SIG-M5 (cell line): ENCODE results near the gene CLASP1.

ENCODE experiments used
- DNase-seq: peaks from one replicate; lab custom pipeline; 2025; lab: John Stamatoyannopoulos, UW

The CLASP1 gene

DNA sequence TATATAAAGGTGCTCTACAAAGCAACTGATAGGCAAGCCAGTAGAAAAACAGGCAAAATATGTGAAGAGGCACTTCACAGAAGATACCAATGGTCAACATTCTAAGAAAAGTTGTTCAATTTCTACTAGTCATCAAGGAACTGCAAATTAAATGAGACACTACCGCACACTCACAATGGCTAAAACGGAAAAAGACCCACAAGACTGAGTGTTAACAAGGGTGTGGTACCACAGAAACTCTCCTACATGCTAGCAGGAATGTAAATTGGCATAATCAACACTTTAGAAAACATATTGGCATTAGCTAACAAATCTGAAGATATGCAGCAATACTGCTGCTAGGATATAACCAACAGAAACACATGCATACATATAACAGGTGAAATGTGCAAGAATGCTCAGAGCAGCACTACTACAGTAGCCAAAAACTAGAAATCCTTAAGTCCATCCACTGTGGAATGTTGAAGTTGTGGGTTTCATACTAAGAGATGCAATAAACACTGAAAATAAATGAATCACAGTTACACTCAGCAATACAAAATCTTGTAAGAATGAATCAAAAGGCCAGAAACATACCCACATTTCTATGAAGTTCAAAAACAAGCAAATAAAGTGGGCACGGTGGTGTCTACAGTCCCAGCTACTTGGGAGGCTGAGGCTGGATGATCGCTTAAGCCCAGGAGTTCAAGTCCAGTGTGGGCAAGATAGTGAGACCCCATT lies 109.4 kb downstream of the CLASP1 start:
- DNase-seq = no peak

DNA sequence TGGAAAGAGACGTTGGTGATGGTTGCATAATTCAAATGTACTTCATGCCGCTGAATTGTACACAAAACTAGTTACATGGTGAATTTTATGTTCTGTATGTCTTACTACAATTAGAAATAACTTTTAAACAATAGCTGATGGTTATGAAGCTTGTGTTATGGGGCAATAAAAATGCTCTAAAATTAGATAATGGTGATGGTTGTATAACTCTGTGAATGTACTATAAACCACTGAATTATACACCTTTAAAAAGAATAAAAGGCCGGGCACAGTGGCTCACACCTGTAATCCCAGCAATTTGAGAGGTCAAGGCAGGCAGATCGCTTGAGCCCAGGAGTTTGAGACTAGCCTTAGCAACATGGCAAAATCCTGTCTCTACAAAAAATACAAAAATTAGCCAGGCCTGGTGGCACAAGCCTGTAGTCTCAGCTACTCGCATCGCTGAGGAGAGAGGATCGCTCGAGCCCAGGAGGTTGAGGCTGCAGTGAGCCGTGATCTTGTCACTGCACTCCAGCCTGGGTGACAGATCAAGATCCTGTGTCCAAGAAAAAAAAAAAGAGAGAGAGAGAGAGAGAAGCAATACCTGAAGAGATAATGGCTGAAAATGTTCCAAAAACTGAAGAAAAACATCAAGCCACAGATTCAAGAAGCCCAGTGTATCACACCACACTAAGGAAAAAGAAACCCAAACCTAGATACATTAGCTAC lies 112.3 kb downstream of the CLASP1 start:
- DNase-seq = no peak

GRCh38 chr2:121536347-121536746 lies 112.9 kb downstream of the CLASP1 start:
- no peak for DNase-seq

DNA sequence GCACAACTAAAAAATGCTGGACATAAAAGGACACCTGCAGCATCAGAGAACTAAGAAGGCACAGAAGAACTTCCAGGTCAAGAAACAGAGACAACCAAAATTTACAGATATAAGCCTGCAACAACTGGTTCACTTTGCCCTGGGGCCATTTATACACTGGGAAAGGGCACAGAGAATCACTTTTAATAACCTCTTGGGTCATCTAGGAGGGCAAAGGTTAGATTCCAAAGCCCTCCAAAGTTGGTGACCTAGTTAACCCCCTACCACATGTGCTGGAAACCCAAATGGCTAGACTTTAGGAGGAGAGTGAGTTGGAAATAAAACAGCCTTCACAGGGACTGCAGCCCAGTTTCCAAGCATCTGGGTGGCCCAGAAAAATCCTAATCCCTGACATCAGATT lies 115.3 kb downstream of the CLASP1 start:
- no peak for DNase-seq

DNA sequence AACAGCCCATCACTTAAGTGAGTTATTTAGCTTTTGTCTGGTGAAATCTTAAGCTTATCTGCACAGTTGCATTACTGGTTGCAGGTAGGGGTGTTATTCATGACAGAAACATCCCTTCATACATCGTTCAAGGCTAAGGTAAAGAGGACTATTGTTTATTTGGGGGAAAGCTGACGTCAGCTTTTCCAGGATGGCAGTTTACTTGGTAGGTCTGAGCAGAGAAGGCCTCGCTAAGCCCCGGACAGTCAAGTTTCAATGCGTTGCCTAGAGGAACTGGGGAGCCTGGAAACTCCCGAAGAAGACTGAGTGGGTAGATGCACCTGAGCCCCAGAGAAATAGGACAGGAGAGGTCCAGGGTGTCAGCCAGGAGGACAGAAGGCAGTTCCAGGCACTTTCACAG lies 116.4 kb downstream of the CLASP1 start:
- DNase-seq = no peak

DNA sequence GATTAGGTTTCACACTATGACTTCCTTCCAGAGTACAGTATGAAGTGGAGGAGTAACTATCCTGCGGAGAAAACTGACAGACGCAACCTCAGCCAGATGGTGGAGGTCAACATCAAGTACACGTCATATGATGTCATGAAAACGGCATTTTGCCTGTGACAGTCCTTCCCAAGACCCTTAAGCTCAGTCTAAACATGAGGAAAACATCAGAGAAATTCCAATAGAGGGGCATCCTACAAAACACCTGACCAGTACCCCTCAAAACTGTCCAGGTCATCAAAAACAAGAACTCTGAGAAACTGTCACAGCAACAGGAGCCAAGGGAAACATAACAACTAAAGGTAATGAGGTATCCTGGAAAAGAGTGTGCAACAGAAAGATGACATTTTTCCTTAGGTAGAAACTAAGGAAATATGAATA lies 116.9 kb downstream of the CLASP1 start:
- no peak for DNase-seq

GRCh38 chr2:121530212-121530705 lies 119.0 kb downstream of the CLASP1 start:
- peak; percentile 62 for DNase-seq

DNA sequence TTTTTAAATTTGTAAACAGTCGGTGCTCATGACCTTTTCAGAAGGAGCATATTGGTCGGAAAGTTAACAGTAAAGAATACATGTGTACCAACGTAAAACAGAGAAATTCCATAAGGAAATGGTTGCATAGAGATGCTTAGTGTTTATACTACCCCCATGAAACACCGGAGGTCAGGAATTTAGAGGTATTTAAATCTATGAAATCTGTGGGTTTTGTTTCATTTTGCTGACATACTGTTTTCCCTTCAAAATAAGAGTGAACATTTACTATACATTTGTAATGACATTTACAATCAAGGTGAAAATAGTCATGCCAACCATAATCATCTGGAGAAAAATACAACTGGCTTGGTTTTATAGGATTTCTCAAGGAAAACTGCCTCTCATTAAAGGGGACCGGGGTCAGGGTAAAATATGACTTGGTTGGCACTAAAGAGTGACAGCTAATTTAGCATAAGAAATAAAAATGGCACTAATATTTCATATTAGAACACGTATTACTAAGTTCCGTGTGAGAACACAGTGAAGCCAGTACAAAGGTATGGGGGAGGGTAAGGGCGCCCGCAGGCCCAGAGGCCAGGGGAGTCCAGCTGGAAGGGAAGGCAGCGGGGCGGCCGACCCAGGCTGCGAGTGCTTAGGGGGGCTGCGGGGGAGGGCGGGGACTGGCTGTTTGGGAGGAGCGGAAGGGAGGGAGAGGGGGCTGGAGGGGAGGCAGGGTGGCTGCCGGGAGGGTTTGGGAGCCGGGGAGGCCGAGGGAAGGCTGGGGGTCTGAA lies 119.6 kb downstream of the CLASP1 start:
- DNase-seq = no peak

- no peak for DNase-seq
Observed at GRCh38 chr2:121527009-121527682, 122.1 kb downstream of the CLASP1 start.

- DNase-seq = no peak
Observed at GRCh38 chr2:121524685-121525425, 124.4 kb downstream of the CLASP1 start.

DNA sequence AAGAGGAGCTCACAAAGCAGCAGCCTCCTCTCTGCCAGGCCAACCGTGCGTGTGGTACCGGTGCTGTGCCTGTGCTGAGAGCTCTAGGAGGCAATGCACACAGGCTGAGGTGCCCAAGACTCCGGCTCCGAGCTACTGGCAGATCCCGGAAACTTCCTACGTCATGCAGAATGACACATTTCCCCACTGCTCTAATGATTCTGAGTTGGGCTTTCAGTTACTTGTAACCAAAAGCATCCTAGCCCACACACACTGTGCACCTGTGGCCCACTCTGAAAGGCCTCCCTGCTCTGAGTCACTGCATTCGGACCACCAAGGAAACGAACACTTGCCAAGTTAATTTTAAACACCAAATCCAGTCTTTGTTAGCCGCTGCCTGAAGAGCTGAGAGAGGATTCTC lies 127.9 kb downstream of the CLASP1 start:
- no peak for DNase-seq

- DNase-seq = no peak
Observed at GRCh38 chr2:121520641-121520994, 128.6 kb downstream of the CLASP1 start.

DNA sequence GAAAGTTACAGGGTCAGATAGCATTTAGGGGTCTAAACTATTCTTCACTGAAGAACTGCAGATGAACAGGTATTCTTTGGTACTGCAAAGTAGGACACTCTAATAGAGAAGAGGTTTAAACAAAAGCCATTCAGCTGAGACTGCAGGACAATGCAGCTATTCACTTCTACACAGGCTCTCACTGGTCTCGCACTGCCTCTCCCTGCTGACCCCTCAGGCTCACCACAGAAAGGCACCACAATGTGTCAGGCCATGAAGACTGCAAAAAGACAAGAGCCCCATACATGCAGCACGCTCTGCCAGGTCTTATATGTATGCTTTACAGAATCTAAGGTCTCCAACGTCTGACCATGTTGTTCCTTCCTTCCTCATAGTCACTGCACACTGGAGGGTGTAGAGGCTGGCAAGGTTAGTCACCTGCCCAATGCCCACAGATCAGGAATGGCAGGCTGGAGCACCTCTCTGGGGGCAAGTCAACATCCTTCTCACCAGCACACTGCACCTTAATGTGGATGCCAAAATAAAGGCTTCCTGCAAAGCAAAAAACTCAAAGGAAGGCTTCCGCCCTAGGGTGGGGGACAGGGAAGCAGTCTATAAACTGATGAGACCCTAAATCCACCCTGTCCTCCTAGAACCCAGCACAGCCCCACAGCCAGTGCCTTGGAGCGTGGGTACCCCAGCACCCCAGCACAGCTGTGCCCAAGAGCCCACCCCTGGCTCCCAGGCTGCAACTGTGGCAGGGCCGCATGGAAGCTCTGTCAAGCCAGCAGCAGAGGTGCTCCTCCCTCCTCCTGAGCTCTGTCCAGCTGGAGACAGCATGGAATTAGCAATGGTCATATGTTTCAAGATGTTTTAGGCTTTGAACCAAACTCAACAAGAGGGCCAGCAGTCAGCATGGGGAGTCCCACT lies 129.3 kb downstream of the CLASP1 start:
- DNase-seq = no peak

DNA sequence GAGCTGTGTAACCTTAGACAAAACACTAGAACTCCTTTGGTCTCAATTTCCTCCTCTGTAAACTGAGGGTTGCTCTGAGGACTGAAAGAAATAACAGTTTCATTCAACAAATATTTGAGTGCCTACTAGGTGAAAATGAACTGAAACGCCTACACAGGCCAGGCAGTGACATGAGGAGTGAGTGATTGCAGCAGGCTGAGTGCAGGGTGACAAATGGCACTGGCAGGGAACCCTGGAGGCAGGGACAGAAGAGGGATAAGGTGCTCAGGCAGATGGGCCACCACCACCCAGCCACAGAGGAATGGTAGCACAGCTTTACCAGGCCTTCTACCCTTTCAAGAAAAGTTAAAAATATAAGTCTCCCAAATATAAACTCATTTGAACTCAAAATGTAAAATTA lies 130.1 kb downstream of the CLASP1 start:
- DNase-seq = no peak

GRCh38 chr2:121513597-121514333 lies 135.5 kb downstream of the CLASP1 start:
- DNase-seq = no peak

DNA sequence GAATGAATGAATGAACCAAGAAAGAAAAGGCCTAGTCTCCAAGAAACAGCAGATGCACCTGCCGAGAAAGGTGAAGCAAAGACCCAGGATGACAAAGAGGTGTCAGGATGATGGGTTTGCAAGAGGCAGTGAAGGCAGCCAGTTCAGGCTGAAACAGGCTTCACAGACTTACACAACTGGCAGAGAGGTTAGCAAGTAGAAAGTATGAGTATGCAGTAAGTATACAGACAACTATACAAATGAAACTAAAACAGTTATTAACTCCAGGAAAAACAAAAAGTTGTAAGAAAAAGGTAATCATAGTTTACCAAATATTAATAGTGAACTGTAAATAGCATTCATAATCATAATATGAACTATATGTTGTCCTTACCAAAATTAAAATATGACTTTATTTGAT lies 138.4 kb downstream of the CLASP1 start:
- no peak for DNase-seq

DNA sequence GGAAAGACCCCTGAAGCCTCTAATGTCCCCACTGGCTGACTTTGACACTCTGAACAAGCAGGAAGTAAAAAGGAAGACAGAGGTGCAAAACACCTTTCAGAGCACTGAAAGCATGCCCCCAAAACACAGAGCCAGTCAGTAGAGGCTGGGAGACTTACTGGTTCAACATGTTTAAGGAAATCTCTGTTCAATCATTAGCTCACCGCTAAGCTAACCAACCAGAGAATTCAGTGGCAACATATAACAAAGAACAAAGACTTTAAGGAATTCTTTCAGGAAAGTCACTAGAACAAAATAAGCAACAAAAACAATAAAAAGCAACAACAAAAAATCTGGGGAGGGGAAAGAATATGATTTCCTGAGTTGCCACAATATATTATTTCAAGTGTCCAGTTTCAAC lies 142.6 kb downstream of the CLASP1 start:
- no peak for DNase-seq

GRCh38 chr2:121505986-121506586 lies 143.2 kb downstream of the CLASP1 start:
- DNase-seq = no peak

GRCh38 chr2:121505005-121505404 lies 144.3 kb downstream of the CLASP1 start:
- DNase-seq = no peak
